Gastroesophageal sphincter (tissue), 4 donors: ENCODE measurements around the gene UGT1A5. TPM values are rescaled to one million over a fixed set of nuclear protein-coding genes. Genes with fewer than 3 reads are reported as not detected.

Source experiments
- ATAC-seq: fragments of 150-250 bp; one replicate; pipeline ENCODE4 v1.9.1; 2016; ENCODE audit warnings: mild to moderate bottlenecking, moderate library complexity
- H3K27ac ChIP-seq, 4 donors: fragments of 200-600 bp; sonication (generic) in 3 of 4; 1 replicate in 3 of 4; 2 replicates in 1 of 4; pipeline ENCODE4 v1.5.1; 2016 to 2019
- H3K27me3 ChIP-seq: fragments of 200-600 bp; sonication (generic); one replicate; pipeline ENCODE4 v1.5.1; 2019
- H3K36me3 ChIP-seq, 2 donors: fragments of 200-600 bp; sonication (generic); one replicate each; pipeline ENCODE4 v1.5.1; 2019; ENCODE audit warnings: control low read depth in 1 of 2
- H3K4me1 ChIP-seq, 3 donors: fragments of 200-600 bp; sonication (generic); 1 replicate in 2 of 3; 2 replicates in 1 of 3; pipeline ENCODE4 v1.5.1; 2016 to 2019; ENCODE audit warnings: control low read depth in 2 of 3
- H3K4me3 ChIP-seq, 2 donors: fragments of 200-600 bp; sonication (generic); one replicate each; pipeline ENCODE4 v1.5.1; 2019; ENCODE audit warnings: mild to moderate bottlenecking in 1 of 2, moderate library complexity in 1 of 2
- H3K9me3 ChIP-seq, 3 donors: fragments of 200-600 bp; sonication (generic); one replicate each; pipeline ENCODE4 v1.5.1; 2017 to 2019; ENCODE audit warnings: control low read depth in 2 of 3
- EP300 ChIP-seq: sonication (generic); formaldehyde crosslinking; IDR thresholded peaks from one replicate; pipeline ENCODE4 v1.6.1; 2017; ENCODE audit warnings: antibody characterized with exemption, mild to moderate bottlenecking
- POLR2A ChIP-seq, 2 donors: fragments of 450-650 bp; IDR thresholded peaks; one replicate each; pipeline ENCODE4 v1.6.1; 2017; ENCODE audit warnings: antibody characterized with exemption in 2 of 2, mild to moderate bottlenecking in 2 of 2, moderate library complexity in 1 of 2
- POLR2AphosphoS5 ChIP-seq: sonication (generic); formaldehyde crosslinking; IDR thresholded peaks from one replicate; pipeline ENCODE4 v1.6.1; 2017; ENCODE audit warnings: antibody characterized with exemption
- WGBS, 2 donors: methylation state at CpG; one replicate each; pipeline ENCODE4 v1.1.5; 2018; ENCODE audit warnings: low coverage in 1 of 2; 5-methylcytosine and 5-hydroxymethylcytosine counted together
- total RNA-seq, 4 donors: library from RNA; depleted of rRNA; stranded (reverse); fragments of >200 nt; gene quantifications; one replicate each; pipeline ENCODE4 v1.1.0, GENCODE V29; 2016
- TF ChIP-seq, protein P1 (sequence below), 4 experiments: fragments of 200-600 bp in 2 of 4; fragments of 450-650 bp in 2 of 4; sonication (generic) in 1 of 4; IDR thresholded peaks; one replicate each; pipeline ENCODE4 v1.5.1; 2017 to 2019; ENCODE audit warnings: antibody characterized with exemption in 4 of 4, mild to moderate bottlenecking in 2 of 4, moderate library complexity in 2 of 4

UGT1A5 gene
- total RNA-seq, 4 donors from 2014 or later: not detected

DNA sequence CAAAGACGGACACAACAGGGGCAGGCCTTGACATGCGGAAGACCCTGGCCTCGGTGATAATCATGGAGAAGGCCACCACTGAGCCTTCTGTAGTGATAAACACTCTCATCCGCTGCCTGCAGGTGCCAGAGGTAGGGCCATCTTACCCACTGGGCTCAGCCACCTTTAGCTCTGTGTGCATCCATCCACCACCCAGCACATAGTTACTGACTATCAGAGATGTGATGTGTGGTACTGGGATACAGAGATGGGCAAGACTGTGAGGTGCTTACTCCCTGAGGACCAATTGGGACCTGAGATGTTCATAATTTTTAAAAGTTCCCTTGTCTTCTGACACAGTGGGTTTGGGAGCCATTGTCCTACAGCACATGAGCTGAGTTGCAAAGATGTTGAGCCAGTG lies 67.0 kb downstream of the UGT1A5 start:
- Histone ChIP-seq H3K9me3 (peaks cover 0 to 26% (median 0%) of the 10 kb centered on the region in 3 donors), H3K27ac (no peak overlapping the region), H3K36me3 (no peaks in the 10 kb centered on the region), H3K4me3 (no peak overlapping the region), H3K27me3 (peaks cover 28% of the 10 kb centered on the region), H3K4me1 (no peaks in the 10 kb centered on the region)
- TF ChIP-seq POLR2A (IDR thresholded peaks at IDR 0.05): no peak
- TF ChIP-seq EP300: no peak
- no peak for TF ChIP-seq POLR2AphosphoS5
- TF ChIP-seq, protein P1, sequence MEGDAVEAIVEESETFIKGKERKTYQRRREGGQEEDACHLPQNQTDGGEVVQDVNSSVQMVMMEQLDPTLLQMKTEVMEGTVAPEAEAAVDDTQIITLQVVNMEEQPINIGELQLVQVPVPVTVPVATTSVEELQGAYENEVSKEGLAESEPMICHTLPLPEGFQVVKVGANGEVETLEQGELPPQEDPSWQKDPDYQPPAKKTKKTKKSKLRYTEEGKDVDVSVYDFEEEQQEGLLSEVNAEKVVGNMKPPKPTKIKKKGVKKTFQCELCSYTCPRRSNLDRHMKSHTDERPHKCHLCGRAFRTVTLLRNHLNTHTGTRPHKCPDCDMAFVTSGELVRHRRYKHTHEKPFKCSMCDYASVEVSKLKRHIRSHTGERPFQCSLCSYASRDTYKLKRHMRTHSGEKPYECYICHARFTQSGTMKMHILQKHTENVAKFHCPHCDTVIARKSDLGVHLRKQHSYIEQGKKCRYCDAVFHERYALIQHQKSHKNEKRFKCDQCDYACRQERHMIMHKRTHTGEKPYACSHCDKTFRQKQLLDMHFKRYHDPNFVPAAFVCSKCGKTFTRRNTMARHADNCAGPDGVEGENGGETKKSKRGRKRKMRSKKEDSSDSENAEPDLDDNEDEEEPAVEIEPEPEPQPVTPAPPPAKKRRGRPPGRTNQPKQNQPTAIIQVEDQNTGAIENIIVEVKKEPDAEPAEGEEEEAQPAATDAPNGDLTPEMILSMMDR (IDR thresholded peaks at IDR 0.05): no peak
- WGBS, 2 donors: 100% methylated on average over 3 of the region's 4 CpGs; no CpG with 5 or more reads in 1 of the 2 donors
- ATAC-seq: no peak

DNA sequence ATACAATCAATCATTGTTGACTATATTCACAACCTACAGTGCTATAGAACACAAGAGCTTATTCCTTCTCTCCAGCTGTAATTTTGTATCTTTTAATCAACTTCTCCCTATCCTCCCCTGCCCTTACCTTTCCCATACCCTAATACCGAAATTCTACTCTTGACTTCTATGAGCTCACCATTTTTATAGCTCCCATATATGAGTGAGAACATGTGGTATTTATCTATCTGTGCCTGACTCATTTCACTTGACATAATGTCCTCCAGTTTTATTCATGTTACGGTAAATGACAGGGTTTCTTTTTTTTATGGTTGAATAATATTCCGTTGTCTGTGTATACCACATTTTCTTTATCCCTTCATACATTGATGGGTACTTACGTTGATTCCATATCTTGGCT lies 68.1 kb downstream of the UGT1A5 start:
- Histone ChIP-seq H3K4me3 (no peak overlapping the region), H3K27ac (no peak overlapping the region), H3K27me3 (peaks cover 23% of the 10 kb centered on the region), H3K9me3 (peaks cover 0 to 19% (median 0%) of the 10 kb centered on the region in 3 donors), H3K36me3 (no peaks in the 10 kb centered on the region), H3K4me1 (no peaks in the 10 kb centered on the region)
- 90 to 100% methylated on average over 3 to 4 of the region's 4 CpGs for WGBS, 2 donors
- no peak for ATAC-seq
- TF ChIP-seq, protein P1 (IDR thresholded peaks at IDR 0.05): no peak

DNA sequence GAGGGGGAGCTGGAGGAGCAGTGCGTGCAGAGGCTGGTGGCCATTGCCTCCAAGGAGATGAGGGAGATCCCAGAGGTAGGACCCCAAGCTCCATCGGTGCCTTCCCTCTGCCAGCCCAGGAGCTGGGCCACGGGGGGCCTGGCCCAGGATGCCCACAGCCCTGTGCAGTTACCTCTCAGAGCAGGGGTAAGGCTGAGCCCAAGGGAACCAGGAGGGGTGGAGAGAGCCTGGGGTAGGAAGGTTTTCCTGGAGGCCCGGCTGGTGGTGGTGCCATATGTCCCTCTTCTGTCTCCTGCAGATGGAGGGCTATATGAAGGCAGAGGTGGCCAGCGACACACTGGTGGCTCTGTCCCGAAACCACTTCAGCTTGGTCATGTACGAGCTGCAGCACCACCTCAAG lies 76.8 kb downstream of the UGT1A5 start:
- ATAC-seq: no peak
- no peaks in the 10 kb centered on the region for H3K9me3 ChIP-seq
- WGBS, 2 donors: 80% methylated on average over 1 of the region's 7 CpGs; no CpG with 5 or more reads in 1 of the 2 donors
- H3K36me3 ChIP-seq: no peaks in the 10 kb centered on the region
- no peak overlapping the region for H3K4me3 ChIP-seq
- no peak overlapping the region for H3K27ac ChIP-seq
- TF ChIP-seq EP300 (no peak), POLR2A (IDR thresholded peaks at IDR 0.05) (no peak), POLR2AphosphoS5 (no peak)
- TF ChIP-seq, protein P1 (IDR thresholded peaks at IDR 0.05): no peak
- peaks cover 4% of the 10 kb centered on the region for H3K27me3 ChIP-seq
- H3K4me1 ChIP-seq: no peaks in the 10 kb centered on the region

DNA sequence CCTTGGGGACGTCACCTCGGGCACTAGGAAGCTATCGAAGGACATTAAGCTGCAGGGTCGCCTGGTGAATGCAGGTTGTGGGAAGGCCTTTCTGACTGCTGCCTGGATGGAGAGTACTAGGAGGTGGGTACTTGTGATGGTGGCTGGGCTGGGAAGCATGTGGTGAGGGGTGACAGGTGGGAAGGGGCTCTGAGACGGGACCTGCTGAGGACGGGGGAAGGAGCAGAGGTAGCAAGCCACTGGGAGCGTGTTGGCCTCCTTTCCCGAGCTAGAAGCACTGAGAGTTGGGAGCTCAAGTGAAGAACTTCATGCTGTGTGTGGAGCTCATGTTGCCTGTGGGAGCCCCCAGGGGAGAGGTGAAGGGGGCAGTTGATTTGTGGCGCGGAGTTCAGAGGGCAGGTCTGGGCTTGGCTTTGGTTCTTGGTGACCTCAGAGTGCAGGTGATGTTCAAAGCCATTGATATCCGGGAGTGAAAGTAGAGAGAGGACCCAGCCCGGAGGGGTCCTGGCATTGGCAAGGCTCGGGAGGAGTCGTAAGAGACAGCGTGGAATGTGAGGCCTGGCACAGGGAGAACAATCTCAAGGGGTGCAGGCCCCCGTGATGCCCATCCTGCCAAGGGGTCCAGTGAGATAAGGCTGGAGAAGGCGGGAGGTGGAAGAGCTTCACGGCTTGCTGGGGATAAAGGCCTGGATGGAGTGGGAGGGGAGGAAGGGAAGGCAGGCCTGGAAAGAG lies 78.6 kb downstream of the UGT1A5 start:
- no peak for ATAC-seq
- H3K4me3 ChIP-seq: no peak overlapping the region
- TF ChIP-seq, protein P1 (IDR thresholded peaks at IDR 0.05): no peak
- no peak for TF ChIP-seq POLR2AphosphoS5
- no peak for TF ChIP-seq POLR2A (IDR thresholded peaks at IDR 0.05)
- TF ChIP-seq EP300: no peak
- no peaks in the 10 kb centered on the region for H3K9me3 ChIP-seq
- H3K36me3 ChIP-seq: no peaks in the 10 kb centered on the region
- no peaks in the 10 kb centered on the region for H3K4me1 ChIP-seq
- H3K27me3 ChIP-seq: no peaks in the 10 kb centered on the region
- no peak overlapping the region for H3K27ac ChIP-seq
- 69 to 88% methylated on average over 6 to 10 of the region's 18 CpGs for WGBS, 2 donors

DNA sequence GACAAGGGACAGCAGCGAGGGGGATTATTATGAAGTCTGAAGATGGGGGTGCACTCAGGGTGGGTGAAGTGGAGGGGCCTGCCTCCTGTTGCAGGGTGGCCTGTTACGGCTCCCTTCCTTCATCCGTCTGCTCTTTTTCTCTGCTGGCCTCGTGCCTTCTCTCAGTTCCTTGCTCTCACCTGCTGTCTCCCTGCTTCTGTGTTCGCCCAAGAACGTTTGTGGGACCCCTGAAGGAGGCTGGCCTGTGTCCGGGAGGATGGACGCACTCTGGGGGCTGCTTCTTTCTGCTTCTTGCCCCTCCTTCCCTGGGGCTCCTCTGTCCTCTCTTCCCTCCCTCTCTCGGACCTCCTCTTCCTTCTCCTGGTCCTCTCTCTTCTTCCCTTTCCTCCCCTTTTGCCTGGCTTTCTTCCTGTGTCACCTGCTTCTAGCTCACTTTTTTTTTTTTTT lies 79.2 kb downstream of the UGT1A5 start:
- no peak for ATAC-seq
- no peaks in the 10 kb centered on the region for H3K36me3 ChIP-seq
- no peaks in the 10 kb centered on the region for H3K27me3 ChIP-seq
- WGBS, 2 donors: 67 to 77% methylated on average over 8 to 9 of the region's 9 CpGs
- TF ChIP-seq EP300 (no peak), POLR2AphosphoS5 (no peak), POLR2A (IDR thresholded peaks at IDR 0.05) (no peak)
- TF ChIP-seq, protein P1 (IDR thresholded peaks at IDR 0.05): no peak
- H3K4me3 ChIP-seq: no peak overlapping the region
- H3K27ac ChIP-seq: no peak overlapping the region
- H3K4me1 ChIP-seq: no peaks in the 10 kb centered on the region
- H3K9me3 ChIP-seq: no peaks in the 10 kb centered on the region
